Hepatocyte (in vitro differentiated cells): ENCODE measurements around the gene MCCD1. TPM values are rescaled to one million over a fixed set of nuclear protein-coding genes. Genes with fewer than 3 reads are reported as not detected.
A peak's percentile ranks its signal among the peaks of the same experiment; 100 is the strongest.

ENCODE experiments used
- DNase-seq: peaks from one replicate; pipeline ENCODE4 v3.0.0-alpha.2; 2016; ENCODE audit warnings: low spot score
- H2AFZ ChIP-seq: fragments of 200-600 bp; sonication (generic); 2 replicates; pipeline ENCODE4 v1.6.0; 2016; ENCODE audit warnings: antibody characterized with exemption, mild to moderate bottlenecking
- H3K27ac ChIP-seq: fragments of 200-600 bp; sonication (generic); 2 replicates; pipeline ENCODE4 v1.5.1; 2016; ENCODE audit warnings: mild to moderate bottlenecking
- H3K27me3 ChIP-seq: fragments of 200-600 bp; sonication (generic); 2 replicates; pipeline ENCODE4 v1.6.1; 2016
- H3K36me3 ChIP-seq: fragments of 200-600 bp; sonication (generic); replicated peaks from 2 replicates; pipeline ENCODE4 v1.5.1; 2016; ENCODE audit warnings: low read depth; ENCODE audit not compliant: insufficient read depth
- H3K4me1 ChIP-seq: fragments of 200-600 bp; sonication (generic); 2 replicates; pipeline ENCODE4 v1.5.1; 2016; ENCODE audit warnings: mild to moderate bottlenecking, moderate library complexity; ENCODE audit not compliant: insufficient read depth
- H3K4me2 ChIP-seq: fragments of 200-600 bp; sonication (generic); 2 replicates; pipeline ENCODE4 v1.6.0; 2016
- H3K4me3 ChIP-seq: fragments of 200-600 bp; sonication (generic); 2 replicates; pipeline ENCODE4 v1.5.1; 2016; ENCODE audit warnings: mild to moderate bottlenecking
- H3K79me2 ChIP-seq: fragments of 200-600 bp; sonication (generic); 2 replicates; pipeline ENCODE4 v1.6.0; 2017; ENCODE audit warnings: mild to moderate bottlenecking
- H3K9me2 ChIP-seq: fragments of 200-600 bp; sonication (generic); replicated peaks from 2 replicates; pipeline ENCODE4 v1.6.0; 2017; ENCODE audit warnings: mild to moderate bottlenecking; ENCODE audit not compliant: insufficient read depth
- H3K9me3 ChIP-seq: fragments of 200-600 bp; sonication (generic); 2 replicates; pipeline ENCODE4 v1.5.1; 2016; ENCODE audit warnings: low read depth, mild to moderate bottlenecking
- H4K20me1 ChIP-seq: fragments of 200-600 bp; sonication (generic); 2 replicates; pipeline ENCODE4 v1.6.0; 2016; ENCODE audit warnings: mild to moderate bottlenecking; ENCODE audit not compliant: insufficient read depth, poor library complexity, severe bottlenecking
- CTCF ChIP-seq: fragments of 200-600 bp; sonication (generic); IDR thresholded peaks from 2 replicates; pipeline ENCODE4 v1.5.1; 2016; ENCODE audit warnings: antibody characterized with exemption, mild to moderate bottlenecking; ENCODE audit not compliant: poor library complexity
- EZH2 ChIP-seq: fragments of 200-600 bp; sonication (generic); IDR thresholded peaks from 2 replicates; pipeline ENCODE4 v1.6.1; 2016; ENCODE audit warnings: antibody characterized with exemption, mild to moderate bottlenecking, borderline replicate concordance
- EZH2phosphoT487 ChIP-seq: fragments of 200-600 bp; sonication (generic); IDR thresholded peaks from one replicate; pipeline ENCODE4 v1.6.1; 2018; ENCODE audit warnings: antibody characterized with exemption, mild to moderate bottlenecking, low read depth, moderate library complexity; ENCODE audit not compliant: unreplicated experiment, severe bottlenecking
- WGBS: methylation state at CpG from one replicate; pipeline ENCODE4 v1.1.6; 2016; ENCODE audit warnings: low lambda C conversion rate; ENCODE audit errors: missing lambda C conversion rate; 5-methylcytosine and 5-hydroxymethylcytosine counted together
- polyA plus RNA-seq: library from polyadenylated mRNA; unstranded; fragments of >200 nt; fragmentation: Nextera tagmentation; extraction: Ambion mirVana; gene quantifications from 2 replicates; pipeline ENCODE4 v1.2.1, GENCODE V29; 2016
- small RNA-seq: library from RNA; depleted of rRNA; stranded (forward); fragments of <200 nt; gene quantifications from one replicate; pipeline ENCODE3, GENCODE V24; 2014
- total RNA-seq: library from RNA; depleted of rRNA; stranded (reverse); fragments of >200 nt; gene quantifications from 2 replicates; pipeline ENCODE4 v1.2.3, GENCODE V29; 2014

The MCCD1 gene
- total and polyA plus RNA-seq, 2 experiments from 2014 or later, result 0.47 to 2.0 TPM

GRCh38 chr6:31579119-31579505 is 50.4 kb downstream of the MCCD1 start:
- DNase-seq, result no peak
- no peaks in the 10 kb centered on the region for H3K9me3 ChIP-seq
- WGBS, result 98% methylated on average over 3 of the region's 3 CpGs

More at GRCh38 chr6:31579119-31579505, 50.4 kb downstream of the MCCD1 start:
- H3K4me1 ChIP-seq, result peaks cover 2% of the 10 kb centered on the region
- no peaks in the 10 kb centered on the region for H3K36me3 ChIP-seq
- H3K4me3 ChIP-seq, result no peak overlapping the region
- H3K27me3 ChIP-seq, result no peaks in the 10 kb centered on the region
- no peaks in the 10 kb centered on the region for H3K9me2 ChIP-seq
- no peaks in the 10 kb centered on the region for H3K79me2 ChIP-seq
- no peak overlapping the region for H3K27ac ChIP-seq
- no peak overlapping the region for H2AFZ ChIP-seq
- TF ChIP-seq EZH2 (no peak), EZH2phosphoT487 (no peak), CTCF (no peak)
- H3K4me2 ChIP-seq, result no peak overlapping the region
- H4K20me1 ChIP-seq, result no peaks in the 10 kb centered on the region

Small RNAs within 50 kb of the gene (small RNA-seq; reads per million reads assigned to genes)
- gene AL663061.1, result not detected
- not detected for gene RF00019
- 820 reads per million, percentile 99 among the genes with 10 or more reads in this experiment for gene SNORD117
- not detected for gene SNORD84

Other genes starting within 250 kb of the MCCD1 start
- gene HLA-B, start 171.8 kb upstream of the MCCD1 start, total RNA-seq, result 46.9 and 52.2 TPM in 2 replicates
- gene HLA-B, start 171.8 kb upstream of the MCCD1 start, polyA plus RNA-seq, result 151 and 216 TPM in 2 replicates
- gene MICA, start 125.4 kb upstream of the MCCD1 start, total RNA-seq, result 32.6 and 36.0 TPM in 2 replicates
- 41.9 and 43.8 TPM in 2 replicates for gene MICA, start 125.4 kb upstream of the MCCD1 start, polyA plus RNA-seq
- gene MICB, start 30.8 kb upstream of the MCCD1 start, total RNA-seq, result 0.40 and 0.67 TPM in 2 replicates
- 0.11 and 0.44 TPM in 2 replicates for gene MICB, start 30.8 kb upstream of the MCCD1 start, polyA plus RNA-seq
- gene DDX39B, start 13.0 kb downstream of the MCCD1 start, total RNA-seq, result 207 and 287 TPM in 2 replicates
- gene DDX39B, start 13.0 kb downstream of the MCCD1 start, polyA plus RNA-seq, result 210 and 238 TPM in 2 replicates
- 0.63 and 0.88 TPM in 2 replicates for gene ATP6V1G2, start 17.6 kb downstream of the MCCD1 start, total RNA-seq
- 0.73 TPM in 1 of 2 replicates, not detected in the other for gene ATP6V1G2, start 17.6 kb downstream of the MCCD1 start, polyA plus RNA-seq
- gene NFKBIL1, start 18.6 kb downstream of the MCCD1 start, total RNA-seq, result 22.7 and 28.9 TPM in 2 replicates
- gene NFKBIL1, start 18.6 kb downstream of the MCCD1 start, polyA plus RNA-seq, result 25.0 and 30.3 TPM in 2 replicates
- gene LTA, start 43.3 kb downstream of the MCCD1 start, total RNA-seq, result not detected in 2 replicates
- gene LTA, start 43.3 kb downstream of the MCCD1 start, polyA plus RNA-seq, result not detected in 2 replicates
- gene TNF, start 46.6 kb downstream of the MCCD1 start, total RNA-seq, result 0.63 TPM in 1 of 2 replicates, not detected in the other
- 0.91 and 1.3 TPM in 2 replicates for gene TNF, start 46.6 kb downstream of the MCCD1 start, polyA plus RNA-seq
- 2.4 and 4.0 TPM in 2 replicates for gene LTB, start 53.5 kb downstream of the MCCD1 start, total RNA-seq
- 6.0 and 10.6 TPM in 2 replicates for gene LTB, start 53.5 kb downstream of the MCCD1 start, polyA plus RNA-seq
- gene LST1, start 57.3 kb downstream of the MCCD1 start, total RNA-seq, result not detected in 2 replicates
- gene LST1, start 57.3 kb downstream of the MCCD1 start, polyA plus RNA-seq, result 1.5 and 2.4 TPM in 2 replicates
- gene NCR3, start 64.0 kb downstream of the MCCD1 start, total RNA-seq, result not detected in 2 replicates
- not detected in 2 replicates for gene NCR3, start 64.0 kb downstream of the MCCD1 start, polyA plus RNA-seq
- 4.1 and 4.6 TPM in 2 replicates for gene AIF1, start 86.3 kb downstream of the MCCD1 start, total RNA-seq
- gene AIF1, start 86.3 kb downstream of the MCCD1 start, polyA plus RNA-seq, result 7.2 and 12.8 TPM in 2 replicates
- 29.8 and 50.2 TPM in 2 replicates for gene PRRC2A, start 91.8 kb downstream of the MCCD1 start, total RNA-seq
- 47.5 and 69.0 TPM in 2 replicates for gene PRRC2A, start 91.8 kb downstream of the MCCD1 start, polyA plus RNA-seq
- gene BAG6, start 123.7 kb downstream of the MCCD1 start, total RNA-seq, result 113 and 148 TPM in 2 replicates
- gene BAG6, start 123.7 kb downstream of the MCCD1 start, polyA plus RNA-seq, result 84.6 and 85.7 TPM in 2 replicates
- 9.3 and 10.4 TPM in 2 replicates for gene APOM, start 126.9 kb downstream of the MCCD1 start, total RNA-seq
- gene APOM, start 126.9 kb downstream of the MCCD1 start, polyA plus RNA-seq, result 28.2 and 40.7 TPM in 2 replicates
- gene C6orf47, start 131.8 kb downstream of the MCCD1 start, total RNA-seq, result 21.3 and 23.3 TPM in 2 replicates
- 19.8 and 25.4 TPM in 2 replicates for gene C6orf47, start 131.8 kb downstream of the MCCD1 start, polyA plus RNA-seq
- 11.5 and 18.1 TPM in 2 replicates for gene GPANK1, start 136.0 kb downstream of the MCCD1 start, total RNA-seq
- 18.5 and 23.8 TPM in 2 replicates for gene GPANK1, start 136.0 kb downstream of the MCCD1 start, polyA plus RNA-seq
- gene CSNK2B, start 137.1 kb downstream of the MCCD1 start, total RNA-seq, result 155 and 185 TPM in 2 replicates
- 181 and 202 TPM in 2 replicates for gene CSNK2B, start 137.1 kb downstream of the MCCD1 start, polyA plus RNA-seq
- 2.2 and 5.3 TPM in 2 replicates for gene LY6G5B, start 141.0 kb downstream of the MCCD1 start, total RNA-seq
- gene LY6G5B, start 141.0 kb downstream of the MCCD1 start, polyA plus RNA-seq, result 14.9 and 18.9 TPM in 2 replicates
- gene LY6G5C, start 152.1 kb downstream of the MCCD1 start, total RNA-seq, result 0.32 TPM in 1 of 2 replicates, not detected in the other
- 0.63 and 5.0 TPM in 2 replicates for gene LY6G5C, start 152.1 kb downstream of the MCCD1 start, polyA plus RNA-seq
- gene ABHD16A, start 174.4 kb downstream of the MCCD1 start, total RNA-seq, result 63.2 and 66.8 TPM in 2 replicates
- gene ABHD16A, start 174.4 kb downstream of the MCCD1 start, polyA plus RNA-seq, result 81.3 and 94.7 TPM in 2 replicates
- gene LY6G6F, start 177.9 kb downstream of the MCCD1 start, total RNA-seq, result not detected in 2 replicates
- gene LY6G6F, start 177.9 kb downstream of the MCCD1 start, polyA plus RNA-seq, result not detected in 2 replicates
- 1.3 TPM in 1 of 2 replicates, not detected in the other for gene LY6G6D, start 186.4 kb downstream of the MCCD1 start, total RNA-seq
- gene LY6G6D, start 186.4 kb downstream of the MCCD1 start, polyA plus RNA-seq, result 1.2 and 3.0 TPM in 2 replicates
- gene LY6G6C, start 192.8 kb downstream of the MCCD1 start, total RNA-seq, result not detected in 2 replicates
- gene LY6G6C, start 192.8 kb downstream of the MCCD1 start, polyA plus RNA-seq, result 0.30 and 0.39 TPM in 2 replicates
- gene MPIG6B, start 194.4 kb downstream of the MCCD1 start, total RNA-seq, result not detected in 2 replicates
- 0.33 TPM in 1 of 2 replicates, not detected in the other for gene MPIG6B, start 194.4 kb downstream of the MCCD1 start, polyA plus RNA-seq
- 93.8 and 108 TPM in 2 replicates for gene DDAH2, start 200.3 kb downstream of the MCCD1 start, total RNA-seq
- 137 and 157 TPM in 2 replicates for gene DDAH2, start 200.3 kb downstream of the MCCD1 start, polyA plus RNA-seq
- 454 and 463 TPM in 2 replicates for gene CLIC1, start 207.6 kb downstream of the MCCD1 start, total RNA-seq
- 555 and 599 TPM in 2 replicates for gene CLIC1, start 207.6 kb downstream of the MCCD1 start, polyA plus RNA-seq
- gene MSH5, start 211.0 kb downstream of the MCCD1 start, total RNA-seq, result 6.4 and 7.9 TPM in 2 replicates
- gene MSH5, start 211.0 kb downstream of the MCCD1 start, polyA plus RNA-seq, result 4.9 and 8.5 TPM in 2 replicates
- 1.4 and 4.1 TPM in 2 replicates for gene SAPCD1, start 233.7 kb downstream of the MCCD1 start, total RNA-seq
- 1.8 and 2.0 TPM in 2 replicates for gene SAPCD1, start 233.7 kb downstream of the MCCD1 start, polyA plus RNA-seq
- 1.5 and 3.4 TPM in 2 replicates for gene VWA7, start 248.4 kb downstream of the MCCD1 start, total RNA-seq
- 2.8 and 5.2 TPM in 2 replicates for gene VWA7, start 248.4 kb downstream of the MCCD1 start, polyA plus RNA-seq